Mucosa of descending colon (tissue), 3 donors: ENCODE results near the gene WNT6. TPM values are rescaled to one million over a fixed set of nuclear protein-coding genes. Genes with fewer than 3 reads are reported as not detected.

ENCODE experiments used
- ATAC-seq: fragments of 200-7000 bp; cut with Tn5 transposase; one replicate; pipeline ENCODE4 v1.9.1; 2020; ENCODE audit warnings: mild to moderate bottlenecking, moderate library complexity
- DNase-seq, 3 donors: peaks; one replicate each; pipeline ENCODE4 v3.0.0-alpha.2; 2020
- H3K36me3 ChIP-seq: fragments of 200-600 bp; one replicate; pipeline ENCODE4 v1.8.0; 2021; ENCODE audit warnings: low read depth, mild to moderate bottlenecking
- H3K4me1 ChIP-seq: fragments of 200-600 bp; one replicate; pipeline ENCODE4 v1.8.0; 2021; ENCODE audit warnings: low read depth, mild to moderate bottlenecking
- H3K4me3 ChIP-seq: fragments of 200-600 bp; one replicate; pipeline ENCODE4 v1.8.0; 2021; ENCODE audit warnings: mild to moderate bottlenecking
- H3K9me3 ChIP-seq: fragments of 200-600 bp; one replicate; pipeline ENCODE4 v1.8.0; 2021; ENCODE audit warnings: mild to moderate bottlenecking
- intact Hi-C, 2 donors: fragments of 100-400 bp; cut with DNase I in 1 of 2; cut with micrococcal nuclease in 1 of 2; formaldehyde crosslinking; loops; one replicate each; pipeline versions ENCODE4 v1.11.0 to v1.11.1; 2022; cut with DNase I, micrococcal nuclease
- total RNA-seq, 3 donors: library from RNA; stranded (reverse); fragmentation: NEBNext Ultra II Directional in 2 of 3; extraction: Animal tissue kit (Norgen Biotek cat#: 25700) in 2 of 3; gene quantifications; one replicate each; pipeline versions ENCODE4 v1.2.1 to v1.2.4, GENCODE V29; 2021 to 2023
- TF ChIP-seq, protein P1 (sequence below): fragments of 200-600 bp; IDR thresholded peaks from one replicate; pipeline ENCODE4 v1.8.0; 2022; ENCODE audit warnings: antibody characterized with exemption, mild to moderate bottlenecking
- donor health status: DM: no; HTN: no; CAD: no; lungs with moderate emphysema.
- donor health status: DM: no; HTN: no; CAD: no.
- donor health status: DM: no; HTN: yes; CAD: no.

Gene WNT6
- total RNA-seq, 3 donors from 2014 or later = 0.39 to 5.7 (median 0.41) TPM

DNA sequence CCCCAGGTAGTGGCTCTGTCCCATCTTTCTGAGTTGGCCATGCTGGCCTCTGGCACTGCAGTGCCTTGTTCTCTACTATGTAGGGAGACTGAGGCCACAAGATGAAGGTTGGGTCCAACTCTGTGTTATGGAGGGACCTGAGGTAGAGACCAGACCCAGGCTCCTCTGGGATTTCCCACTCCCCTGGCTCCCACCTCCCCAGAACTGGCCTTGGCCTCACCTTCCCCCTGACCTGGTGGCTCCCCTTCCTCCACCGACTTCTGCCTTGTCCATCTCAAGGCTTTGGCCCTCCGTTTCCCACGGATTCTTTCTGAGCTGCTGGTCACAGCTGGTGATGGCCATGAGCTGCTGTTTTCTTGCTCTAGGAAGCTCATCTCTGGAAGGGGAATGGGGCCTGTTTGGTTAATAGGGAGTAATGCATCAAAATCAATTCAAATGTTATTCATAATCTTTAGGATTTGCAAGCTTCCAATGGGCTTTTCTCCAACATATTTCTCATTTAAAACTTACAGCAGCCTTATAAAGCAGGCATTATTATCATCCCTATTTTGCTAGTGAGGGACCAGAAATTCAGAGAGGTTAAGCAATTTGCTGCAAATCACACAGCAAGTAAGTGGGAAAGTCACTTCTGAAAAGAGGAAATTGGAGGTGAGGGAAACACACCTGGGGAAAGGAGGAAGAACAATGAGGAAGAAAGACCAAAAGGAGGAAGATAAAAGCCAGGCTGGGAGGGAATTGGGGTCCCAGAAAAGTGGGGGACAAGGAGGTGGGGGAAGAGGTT is 28.9 kb upstream of the WNT6 start:
- intact Hi-C loops = no loop called here
- Histone ChIP-seq H3K36me3 (no peaks in the 10 kb centered on the region), H3K4me3 (no peak overlapping the region), H3K4me1 (no peaks in the 10 kb centered on the region), H3K9me3 (no peaks in the 10 kb centered on the region)
- no peak for DNase-seq
- no peak for ATAC-seq
- TF ChIP-seq, protein P1, sequence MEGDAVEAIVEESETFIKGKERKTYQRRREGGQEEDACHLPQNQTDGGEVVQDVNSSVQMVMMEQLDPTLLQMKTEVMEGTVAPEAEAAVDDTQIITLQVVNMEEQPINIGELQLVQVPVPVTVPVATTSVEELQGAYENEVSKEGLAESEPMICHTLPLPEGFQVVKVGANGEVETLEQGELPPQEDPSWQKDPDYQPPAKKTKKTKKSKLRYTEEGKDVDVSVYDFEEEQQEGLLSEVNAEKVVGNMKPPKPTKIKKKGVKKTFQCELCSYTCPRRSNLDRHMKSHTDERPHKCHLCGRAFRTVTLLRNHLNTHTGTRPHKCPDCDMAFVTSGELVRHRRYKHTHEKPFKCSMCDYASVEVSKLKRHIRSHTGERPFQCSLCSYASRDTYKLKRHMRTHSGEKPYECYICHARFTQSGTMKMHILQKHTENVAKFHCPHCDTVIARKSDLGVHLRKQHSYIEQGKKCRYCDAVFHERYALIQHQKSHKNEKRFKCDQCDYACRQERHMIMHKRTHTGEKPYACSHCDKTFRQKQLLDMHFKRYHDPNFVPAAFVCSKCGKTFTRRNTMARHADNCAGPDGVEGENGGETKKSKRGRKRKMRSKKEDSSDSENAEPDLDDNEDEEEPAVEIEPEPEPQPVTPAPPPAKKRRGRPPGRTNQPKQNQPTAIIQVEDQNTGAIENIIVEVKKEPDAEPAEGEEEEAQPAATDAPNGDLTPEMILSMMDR = no peak

DNA sequence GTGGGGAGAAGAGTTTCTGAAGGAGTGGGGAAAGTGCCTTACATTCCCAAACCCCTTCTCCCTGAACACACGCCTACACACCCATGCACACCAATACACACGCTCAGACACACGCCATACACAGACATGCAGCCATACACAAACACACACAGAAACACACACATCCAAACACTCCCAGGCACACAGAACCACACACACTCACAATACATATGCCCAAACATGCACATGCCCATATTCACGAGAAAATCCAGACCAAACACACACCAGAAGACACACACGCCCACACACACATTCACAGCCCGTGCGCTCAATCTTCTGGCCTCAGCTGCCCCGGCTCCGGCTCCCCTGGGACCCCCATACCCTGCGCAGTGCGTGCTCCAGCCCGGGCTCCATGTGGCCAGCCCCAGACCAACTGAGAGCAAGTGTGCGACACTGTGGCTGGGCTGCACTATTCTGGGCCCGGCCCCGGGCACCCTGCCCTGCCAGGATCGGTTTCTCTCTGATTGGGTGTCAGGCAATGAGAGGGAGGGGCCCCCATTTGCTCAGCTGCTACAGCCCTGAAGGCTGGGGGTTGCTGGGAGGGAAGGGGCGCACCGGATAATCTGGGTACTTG is 28.1 kb upstream of the WNT6 start, which contains the start of gene PRKAG3:
Gene PRKAG3, minus strand, starts transcription at position 426 of the 613 bp plus-strand sequence.
- DNase-seq (no peak), ATAC-seq (no peak)
- H3K9me3 ChIP-seq = no peaks in the 10 kb centered on the region
- H3K4me3 ChIP-seq = no peak within 1 kb of the TSS
- TF ChIP-seq, protein P1 = no peak
- H3K36me3 ChIP-seq = no peaks in the 10 kb centered on the region
- intact Hi-C loops = no loop called here
- H3K4me1 ChIP-seq = no peaks in the 10 kb centered on the region

DNA sequence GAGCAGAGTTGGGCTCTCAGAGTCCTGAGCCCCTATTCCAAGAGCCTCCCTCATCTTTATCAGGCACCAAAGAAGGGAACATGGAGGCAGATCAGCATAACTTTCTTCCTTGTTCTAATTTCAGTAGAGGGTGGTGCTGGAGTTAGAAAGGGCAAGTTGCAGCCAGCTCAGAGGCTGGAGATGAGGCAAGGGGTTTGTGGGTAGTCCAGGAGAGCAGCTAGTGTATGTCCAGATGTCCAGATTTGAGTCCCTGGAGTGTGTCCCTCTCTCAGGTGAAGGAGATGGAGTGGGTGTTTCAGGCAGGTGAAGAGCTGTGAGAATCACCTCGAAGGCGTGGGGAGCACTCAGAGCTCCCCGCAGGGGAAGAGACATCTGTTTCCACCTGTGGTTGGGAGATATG is 27.5 kb upstream of the WNT6 start:
- ATAC-seq = no peak
- no peak for DNase-seq
- Histone ChIP-seq H3K9me3 (no peaks in the 10 kb centered on the region), H3K4me1 (no peaks in the 10 kb centered on the region), H3K36me3 (no peaks in the 10 kb centered on the region), H3K4me3 (no peak overlapping the region)
- TF ChIP-seq, protein P1 = no peak
- intact Hi-C loops = no loop called here

DNA sequence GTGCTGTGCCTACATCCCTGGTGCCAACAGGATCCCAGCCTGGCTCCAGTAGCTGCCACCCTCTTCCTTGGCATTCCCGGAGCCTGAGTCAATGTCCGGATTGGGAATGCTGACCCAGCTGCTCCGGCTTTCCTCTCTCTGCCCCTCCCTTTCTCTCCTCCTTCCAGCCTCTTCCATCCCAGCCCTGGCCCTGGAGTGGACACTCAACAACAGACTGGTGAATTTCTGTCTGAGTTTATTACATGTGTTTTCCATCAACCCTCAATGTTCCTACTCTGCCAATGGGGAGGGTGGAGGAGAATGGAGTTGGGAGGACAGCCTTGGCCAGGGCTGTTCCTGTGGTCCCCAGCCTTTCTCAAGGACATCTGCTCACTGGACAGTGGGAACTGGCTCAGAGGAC is 27.1 kb upstream of the WNT6 start:
- intact Hi-C loops = no loop called here
- TF ChIP-seq, protein P1 = no peak
- H3K4me1 ChIP-seq = no peaks in the 10 kb centered on the region
- H3K36me3 ChIP-seq = no peaks in the 10 kb centered on the region
- DNase-seq = no peak
- ATAC-seq = peak; percentile 34
- H3K9me3 ChIP-seq = no peaks in the 10 kb centered on the region
- no peak overlapping the region for H3K4me3 ChIP-seq

DNA sequence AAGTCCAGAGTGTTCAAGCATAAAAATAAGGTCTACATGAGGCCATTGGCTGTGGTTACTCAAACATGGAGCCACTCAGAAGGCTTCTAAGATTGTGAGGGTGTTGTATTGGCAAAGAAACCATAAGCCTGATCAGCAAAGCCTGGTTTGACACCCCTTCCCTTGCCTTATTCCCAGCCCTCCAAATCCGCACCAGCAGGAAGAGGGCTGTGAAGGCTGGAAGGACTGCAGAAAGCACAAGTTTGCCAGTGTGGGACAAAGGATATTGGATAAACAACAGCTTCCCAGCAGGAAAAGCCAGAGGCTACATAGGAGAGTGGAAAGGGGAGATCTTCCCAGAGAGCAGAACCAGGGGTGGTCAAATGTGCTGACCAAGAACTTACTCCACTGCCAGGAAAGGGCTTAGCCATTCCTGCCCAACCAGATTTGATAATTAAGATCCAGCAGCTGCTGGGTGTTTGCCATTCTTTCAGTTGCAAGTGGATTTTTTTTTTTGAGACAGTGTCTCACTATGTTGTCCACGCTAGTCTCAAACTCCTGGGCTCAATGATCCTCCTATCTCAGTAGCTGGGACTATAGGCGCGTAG is 26.5 kb upstream of the WNT6 start:
- Histone ChIP-seq H3K4me1 (no peaks in the 10 kb centered on the region), H3K9me3 (no peaks in the 10 kb centered on the region), H3K36me3 (no peaks in the 10 kb centered on the region), H3K4me3 (no peak overlapping the region)
- TF ChIP-seq, protein P1 = no peak
- intact Hi-C loops = no loop called here
- ATAC-seq (no peak), DNase-seq (no peak)
